Activated CD4-positive, alpha-beta T cell treated with anti-CD3 and anti-CD28 coated beads for 36 hours (primary cell): Measurements from ENCODE around the gene CYP4F12. TPM values are rescaled to one million over a fixed set of nuclear protein-coding genes. Genes with fewer than 3 reads are reported as not detected.
"Not testable (repeated sequence)": the region's sequence is repeated elsewhere in the genome, so short reads cannot be mapped to it uniquely, and the experiment has no call there.

ENCODE experiments used
- ATAC-seq: fragments of 200-7000 bp; cut with Tn5 transposase; one replicate; pipeline ENCODE4 v1.10.0; 2021; ENCODE audit warnings: mild to moderate bottlenecking, moderate library complexity
- CTCF ChIA-PET: fragments of 350-600 bp; sonication (Branson Sonifier 250); formaldehyde crosslinking; loops from one replicate; lab custom pipeline; 2021; ENCODE audit warnings: antibody characterized with exemption; lab: Charles Lee
- POLR2A ChIA-PET: fragments of 350-600 bp; sonication (Branson Sonifier 250); formaldehyde crosslinking; loops from one replicate; lab custom pipeline; 2021; ENCODE audit warnings: antibody characterized with exemption, inconsistent platforms; lab: Charles Lee
- DNase-seq: peaks from one replicate; pipeline ENCODE4 v3.0.0-alpha.2; 2020
- H3K27ac Mint-ChIP-seq: one replicate; pipeline ENCODE4 v1.8.0; 2021; ENCODE audit warnings: mixed read lengths
- H3K27me3 Mint-ChIP-seq: one replicate; pipeline ENCODE4 v1.8.0; 2021; ENCODE audit warnings: mixed read lengths
- H3K36me3 Mint-ChIP-seq: one replicate; pipeline ENCODE4 v1.8.0; 2021; ENCODE audit warnings: low read depth, mixed read lengths
- H3K4me1 Mint-ChIP-seq: one replicate; pipeline ENCODE4 v1.8.0; 2021; ENCODE audit warnings: mixed read lengths
- H3K4me3 Mint-ChIP-seq: one replicate; pipeline ENCODE4 v1.8.0; 2021; ENCODE audit warnings: mild to moderate bottlenecking, moderate library complexity, mixed read lengths
- H3K9me3 Mint-ChIP-seq: one replicate; pipeline ENCODE4 v1.8.0; 2021; ENCODE audit warnings: low read depth, mixed read lengths
- intact Hi-C, 2 experiments: fragments of 100-400 bp; cut with DNase I in 1 of 2; cut with micrococcal nuclease in 1 of 2; formaldehyde crosslinking; loops; one replicate each; pipeline versions ENCODE4 v1.14.2 to v1.15.1; 2022 to 2024; cut with DNase I, micrococcal nuclease
- total RNA-seq, 2 experiments: library from RNA; stranded (reverse); gene quantifications; one replicate each; pipeline ENCODE4 v1.2.3, GENCODE V29; 2021

The CYP4F12 gene
- total RNA-seq, 2 experiments from 2014 or later, result not detected

- no peak for DNase-seq
- Mint-ChIP-seq H3K27me3 (peaks cover 2% of the 10 kb centered on the region), H3K4me3 (no peak within 1 kb of the TSS), H3K9me3 (no peaks in the 10 kb centered on the region), H3K27ac (no peak within 1 kb of the TSS), H3K36me3 (no peaks in the 10 kb centered on the region), H3K4me1 (peaks cover 2% of the 10 kb centered on the region)
- ATAC-seq, result no peak
- CTCF ChIA-PET, result no interaction called here
- POLR2A ChIA-PET, result no interaction called here
- intact Hi-C loops, result no loop called here
These were observed 32.5 kb upstream of the CYP4F12 start, which contains the start of gene CYP4F3 for GRCh38 chr19:15640294-15640903. TSS of gene CYP4F3 (plus strand) at chr19:15640897. CDS start at chr19:15641416, 519 bp downstream.

GRCh38 chr19:15640904-15641597 lies 31.8 kb upstream of the CYP4F12 start:
- intact Hi-C loops, result no loop called here
- H3K9me3 Mint-ChIP-seq, result no peaks in the 10 kb centered on the region
- no peak for DNase-seq
- peaks cover 3% of the 10 kb centered on the region for H3K27me3 Mint-ChIP-seq
- H3K27ac Mint-ChIP-seq, result no peak overlapping the region
- no peaks in the 10 kb centered on the region for H3K36me3 Mint-ChIP-seq
- CTCF ChIA-PET, result no interaction called here
- peaks cover 2% of the 10 kb centered on the region for H3K4me1 Mint-ChIP-seq
- POLR2A ChIA-PET, result no interaction called here
- no peak for ATAC-seq
- H3K4me3 Mint-ChIP-seq, result no peak overlapping the region

- H3K36me3 Mint-ChIP-seq, result no peaks in the 10 kb centered on the region
- POLR2A ChIA-PET, result no interaction called here
- H3K9me3 Mint-ChIP-seq, result no peaks in the 10 kb centered on the region
These were observed 30.9 kb upstream of the CYP4F12 start for GRCh38 chr19:15641901-15642491.

DNA sequence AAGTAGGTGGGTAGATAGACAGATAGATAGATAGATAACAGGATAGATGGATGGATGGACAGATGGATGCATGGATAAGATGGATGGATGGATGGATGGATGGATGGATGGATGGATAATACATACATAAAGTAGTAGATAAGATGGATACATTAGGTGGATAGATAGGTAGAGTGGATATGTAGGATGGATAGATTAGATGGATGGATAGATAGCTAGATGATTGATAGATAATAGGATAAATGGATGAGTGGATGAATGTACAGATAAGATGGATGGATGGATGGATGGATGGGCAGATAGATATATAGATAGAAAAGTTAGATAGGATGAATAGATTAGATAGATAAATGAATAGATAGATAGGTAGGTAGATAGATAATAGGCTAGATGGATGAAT lies 30.1 kb upstream of the CYP4F12 start:
- ChIA-PET CTCF (no interaction called here), POLR2A (no interaction called here)
- DNase-seq, result no peak
- intact Hi-C loops, result no loop called here
- peaks cover 2% of the 10 kb centered on the region for H3K4me1 Mint-ChIP-seq
- H3K4me3 Mint-ChIP-seq, result no peak overlapping the region
- no peak for ATAC-seq
- H3K27me3 Mint-ChIP-seq, result peaks cover 3% of the 10 kb centered on the region
- H3K9me3 Mint-ChIP-seq, result no peaks in the 10 kb centered on the region
- H3K27ac Mint-ChIP-seq, result no peak overlapping the region
- no peaks in the 10 kb centered on the region for H3K36me3 Mint-ChIP-seq

More at GRCh38 chr19:15641901-15642491, 30.9 kb upstream of the CYP4F12 start:
- ATAC-seq (no peak), DNase-seq (no peak)
- intact Hi-C loops, result no loop called here
- Mint-ChIP-seq H3K4me1 (peaks cover 2% of the 10 kb centered on the region), H3K4me3 (no peak overlapping the region), H3K27ac (no peak overlapping the region), H3K27me3 (peaks cover 3% of the 10 kb centered on the region)
- CTCF ChIA-PET, result no interaction called here

DNA sequence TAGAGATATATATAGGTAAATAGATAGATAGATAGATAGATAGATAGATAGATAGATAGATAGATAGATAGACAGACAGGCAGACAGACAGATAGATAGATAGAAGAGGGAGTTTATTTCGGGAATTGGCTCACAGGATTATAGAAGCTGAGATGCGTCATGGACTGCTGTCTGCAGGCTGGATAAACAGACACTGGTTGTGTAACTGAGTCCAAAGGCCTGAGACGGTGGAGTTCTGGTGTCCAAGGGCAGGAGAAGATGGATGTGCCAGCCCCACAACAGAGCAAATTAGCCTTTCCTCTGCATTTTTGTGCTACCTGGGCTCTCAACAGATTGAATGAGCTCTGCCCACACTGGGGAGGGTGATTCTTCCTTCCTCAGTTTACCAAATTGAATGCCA lies 29.5 kb upstream of the CYP4F12 start:
- ATAC-seq (no peak), DNase-seq (no peak)
- intact Hi-C loops, result no loop called here
- H3K36me3 Mint-ChIP-seq, result no peaks in the 10 kb centered on the region
- no peaks in the 10 kb centered on the region for H3K9me3 Mint-ChIP-seq
- H3K4me3 Mint-ChIP-seq, result no peak overlapping the region
- POLR2A ChIA-PET, result no interaction called here
- CTCF ChIA-PET, result no interaction called here
- H3K27me3 Mint-ChIP-seq, result peaks cover 3% of the 10 kb centered on the region
- peaks cover 2% of the 10 kb centered on the region for H3K4me1 Mint-ChIP-seq
- H3K27ac Mint-ChIP-seq, result no peak overlapping the region

DNA sequence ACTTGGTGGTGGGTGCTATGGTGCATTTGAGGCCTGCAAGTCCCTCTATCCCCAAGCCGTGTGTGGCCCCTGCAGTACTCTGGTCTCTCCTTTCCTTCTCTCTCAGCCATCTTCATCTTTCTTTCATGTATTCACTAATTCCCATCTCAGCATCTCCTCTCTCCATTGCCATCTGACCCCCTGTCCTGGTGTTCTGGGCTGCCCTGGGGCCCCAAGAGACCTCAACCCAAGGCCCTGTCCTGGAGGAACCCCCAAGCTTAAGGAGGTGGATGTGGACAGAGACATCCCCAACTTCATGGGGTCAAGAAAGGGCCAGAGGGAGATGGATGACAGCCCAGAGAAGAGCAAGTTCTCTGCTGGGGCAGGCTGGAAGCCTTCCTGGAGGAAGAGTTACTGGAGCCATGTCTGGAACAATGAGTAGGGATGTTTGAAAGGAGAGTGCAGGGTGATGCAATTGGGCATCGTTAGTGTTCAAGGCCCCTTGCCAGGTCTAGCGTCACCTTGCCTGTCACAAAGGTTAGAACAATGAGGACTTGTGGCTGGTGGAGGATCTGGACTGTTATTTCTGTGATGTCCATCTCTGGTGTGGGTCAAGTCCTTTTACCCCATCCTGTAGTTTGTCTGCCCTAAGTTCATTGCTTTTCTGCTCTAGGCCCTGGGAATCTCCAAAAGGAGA lies 28.7 kb upstream of the CYP4F12 start:
- ATAC-seq (no peak), DNase-seq (no peak)
- Mint-ChIP-seq H3K36me3 (no peaks in the 10 kb centered on the region), H3K4me3 (no peak overlapping the region), H3K9me3 (no peaks in the 10 kb centered on the region), H3K27ac (no peak overlapping the region), H3K27me3 (peaks cover 3% of the 10 kb centered on the region), H3K4me1 (peaks cover 2% of the 10 kb centered on the region)
- POLR2A ChIA-PET, result no interaction called here
- intact Hi-C loops, result no loop called here
- CTCF ChIA-PET, result no interaction called here

- H3K27ac Mint-ChIP-seq, result no peak overlapping the region
- CTCF ChIA-PET, result no interaction called here
- no peak overlapping the region for H3K4me3 Mint-ChIP-seq
- intact Hi-C loops, result no loop called here
- peaks cover 3% of the 10 kb centered on the region for H3K27me3 Mint-ChIP-seq
- no peaks in the 10 kb centered on the region for H3K9me3 Mint-ChIP-seq
- ATAC-seq (no peak), DNase-seq (no peak)
- POLR2A ChIA-PET, result no interaction called here
- H3K36me3 Mint-ChIP-seq, result no peaks in the 10 kb centered on the region
- H3K4me1 Mint-ChIP-seq, result peaks cover 2% of the 10 kb centered on the region
These were observed 28.1 kb upstream of the CYP4F12 start for GRCh38 chr19:15644816-15645215.

DNA sequence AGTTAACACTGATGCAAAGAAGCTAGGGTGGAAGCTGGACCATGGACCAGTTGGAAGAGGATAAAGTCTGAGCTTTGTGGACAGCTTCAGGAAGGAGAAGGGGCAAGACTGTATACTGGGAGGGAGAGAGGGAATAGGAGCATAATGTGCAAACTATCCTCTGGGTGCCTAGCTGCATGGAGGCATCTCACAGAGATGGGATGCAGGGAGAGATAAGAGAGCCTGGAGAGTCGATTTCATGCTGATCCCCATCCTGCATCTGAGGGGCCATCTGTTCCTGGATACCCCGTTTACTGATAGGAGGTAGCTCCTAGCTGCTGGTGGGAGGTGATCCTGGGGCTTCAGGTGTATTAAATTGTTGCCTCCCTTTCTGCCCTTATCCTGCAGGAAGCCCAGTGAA lies 23.4 kb upstream of the CYP4F12 start:
- ATAC-seq, result no peak
- no peak overlapping the region for H3K27ac Mint-ChIP-seq
- no peak for DNase-seq
- ChIA-PET POLR2A (no interaction called here), CTCF (interaction anchor here (1.2 kb wide), 1 partner anchor 17 kb away, joined by 4 read pairs; no protein-coding TSS in a partner anchor)
- H3K27me3 Mint-ChIP-seq, result peaks cover 20% of the 10 kb centered on the region
- no peaks in the 10 kb centered on the region for H3K9me3 Mint-ChIP-seq
- H3K4me1 Mint-ChIP-seq, result no peaks in the 10 kb centered on the region
- no peaks in the 10 kb centered on the region for H3K36me3 Mint-ChIP-seq
- intact Hi-C loops, result no loop called here
- H3K4me3 Mint-ChIP-seq, result no peak overlapping the region

DNA sequence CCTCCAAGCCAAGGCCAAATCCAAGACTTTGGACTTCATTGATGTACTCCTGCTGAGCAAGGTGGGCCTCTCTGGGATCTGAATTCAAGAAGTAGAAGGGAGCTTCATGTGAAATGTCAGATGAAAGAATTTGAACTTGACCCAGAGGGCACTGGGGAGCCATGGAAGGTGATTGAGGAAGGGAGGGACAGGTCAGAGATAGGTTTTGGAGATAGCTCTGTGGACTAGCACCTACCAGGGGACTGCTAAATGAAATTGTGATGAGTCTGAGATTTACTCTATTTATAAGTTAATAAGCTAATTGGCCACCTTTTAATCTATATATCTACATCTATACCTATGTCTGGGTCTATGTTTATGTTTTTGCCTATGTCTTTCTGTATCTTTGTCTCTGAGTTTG lies 22.8 kb upstream of the CYP4F12 start:
- H3K4me1 Mint-ChIP-seq, H3K27ac Mint-ChIP-seq, ATAC-seq, H3K4me3 Mint-ChIP-seq, H3K9me3 Mint-ChIP-seq, POLR2A ChIA-PET, DNase-seq, intact Hi-C loops, H3K36me3 Mint-ChIP-seq: not testable (repeated sequence)
- peaks cover 25% of the 10 kb centered on the region for H3K27me3 Mint-ChIP-seq
- CTCF ChIA-PET, result interaction anchor here (1.2 kb wide), 1 partner anchor 17 kb away, joined by 4 read pairs; no protein-coding TSS in a partner anchor

- no peaks in the 10 kb centered on the region for H3K4me1 Mint-ChIP-seq
- ATAC-seq, result no peak
- ChIA-PET CTCF (interaction anchor here (0.7 kb wide), 1 partner anchor 21 kb away, joined by 4 read pairs; no protein-coding TSS in a partner anchor), POLR2A (no interaction called here)
- H3K4me3 Mint-ChIP-seq, result no peak overlapping the region
- no peaks in the 10 kb centered on the region for H3K9me3 Mint-ChIP-seq
- no peak for DNase-seq
- peaks cover 31% of the 10 kb centered on the region for H3K27me3 Mint-ChIP-seq
- H3K36me3 Mint-ChIP-seq, result no peaks in the 10 kb centered on the region
- H3K27ac Mint-ChIP-seq, result no peak overlapping the region
- intact Hi-C loops, result no loop called here
These were observed 21.1 kb upstream of the CYP4F12 start for GRCh38 chr19:15651791-15652190.

- no peak overlapping the region for H3K4me3 Mint-ChIP-seq
- DNase-seq, result no peak
- no peak for ATAC-seq
These were observed 20.2 kb upstream of the CYP4F12 start for GRCh38 chr19:15652559-15653278.

More at GRCh38 chr19:15652559-15653278, 20.2 kb upstream of the CYP4F12 start:
- ChIA-PET CTCF (no interaction called here), POLR2A (no interaction called here)
- no peaks in the 10 kb centered on the region for H3K36me3 Mint-ChIP-seq
- H3K4me1 Mint-ChIP-seq, result no peaks in the 10 kb centered on the region
- no peak overlapping the region for H3K27ac Mint-ChIP-seq
- peaks cover 33% of the 10 kb centered on the region for H3K27me3 Mint-ChIP-seq
- intact Hi-C loops, result no loop called here
- no peaks in the 10 kb centered on the region for H3K9me3 Mint-ChIP-seq
